ENCODE results near the gene OBSCN.

OBSCN gene

GRCh38 chr1:228190778-228191177 is 17.1 kb upstream of the OBSCN start:
- no peak for DNase-seq (ENCODE audit: low read depth)

- DNase-seq (ENCODE audit: low read depth) = no peak
Observed at GRCh38 chr1:228194436-228194835, 13.4 kb upstream of the OBSCN start.

- DNase-seq (ENCODE audit: low read depth) = no peak
Observed at GRCh38 chr1:228194921-228195812, 12.7 kb upstream of the OBSCN start.

GRCh38 chr1:228197555-228198147 is 10.2 kb upstream of the OBSCN start:
- no peak for DNase-seq (ENCODE audit: low read depth)

- no peak for DNase-seq (ENCODE audit: low read depth)
Observed at GRCh38 chr1:228198977-228199590, 8.8 kb upstream of the OBSCN start.

GRCh38 chr1:228204958-228205357 is 2.9 kb upstream of the OBSCN start:
- no peak for DNase-seq (ENCODE audit: low read depth)

- no peak for DNase-seq (ENCODE audit: low read depth)
Observed at GRCh38 chr1:228205526-228206436, 2.1 kb upstream of the OBSCN start.

- DNase-seq (ENCODE audit: low read depth) = no peak
Observed at GRCh38 chr1:228206582-228207351, 1.1 kb upstream of the OBSCN start.

GRCh38 chr1:228207381-228207810 is 448 bp upstream of the OBSCN start:
- no peak for DNase-seq (ENCODE audit: low read depth)

GRCh38 chr1:228208831-228209551 is 1.1 kb downstream of the OBSCN start:
- no peak for DNase-seq (ENCODE audit: low read depth)

- DNase-seq (ENCODE audit: low read depth) = no peak
Observed at GRCh38 chr1:228209657-228210056, 1.8 kb downstream of the OBSCN start.

- DNase-seq (ENCODE audit: low read depth) = no peak
Observed at GRCh38 chr1:228210076-228210651, 2.3 kb downstream of the OBSCN start.

- DNase-seq (ENCODE audit: low read depth) = no peak
Observed at GRCh38 chr1:228210712-228211530, 3.1 kb downstream of the OBSCN start.

GRCh38 chr1:228211531-228212414 is 3.9 kb downstream of the OBSCN start:
- no peak for DNase-seq (ENCODE audit: low read depth)

- DNase-seq (ENCODE audit: low read depth) = no peak
Observed at GRCh38 chr1:228212415-228212965, 4.6 kb downstream of the OBSCN start.

- DNase-seq (ENCODE audit: low read depth) = peak; percentile 51
Observed at GRCh38 chr1:228212966-228213844, 5.4 kb downstream of the OBSCN start.

All from GM04504 (cell line).